Neural progenitor cell (in vitro differentiated cells): Measurements from ENCODE around the gene PIGW.

ENCODE experiments used
- EZH2 ChIP-seq: fragments of 200-600 bp; sonication (generic); IDR thresholded peaks from 2 replicates; pipeline ENCODE4 v1.6.1; 2017; ENCODE audit warnings: antibody characterized with exemption, mild to moderate bottlenecking, moderate library complexity
- EZH2phosphoT487 ChIP-seq: fragments of 200-600 bp; sonication (generic); IDR thresholded peaks from 2 replicates; pipeline ENCODE4 v1.6.1; 2017; ENCODE audit warnings: antibody characterized with exemption
- TF ChIP-seq, protein P1 (sequence below): fragments of 200-600 bp; sonication (generic); IDR thresholded peaks from 2 replicates; pipeline ENCODE4 v1.5.1; 2017; ENCODE audit warnings: antibody characterized with exemption, mild to moderate bottlenecking

DNA sequence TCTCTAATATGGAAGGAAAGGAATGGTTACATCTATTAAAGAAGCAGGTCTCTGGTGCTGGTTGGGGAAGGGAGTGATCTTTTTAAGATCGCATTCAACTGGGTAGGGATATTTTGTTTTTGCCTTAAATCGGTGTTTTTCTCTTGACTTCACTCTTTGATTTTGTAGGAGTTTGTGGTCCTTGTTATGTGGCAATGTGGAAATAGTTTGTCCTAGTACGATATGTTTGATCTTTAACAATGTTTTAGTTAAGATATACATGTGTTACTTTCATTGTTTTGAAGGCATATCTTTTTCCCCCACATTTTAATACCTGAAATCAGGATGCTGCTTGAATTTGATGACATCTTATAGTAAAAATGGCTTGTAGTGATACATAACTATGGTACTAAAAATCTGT lies 18.7 kb downstream of the PIGW start:
- TF ChIP-seq, protein P1, sequence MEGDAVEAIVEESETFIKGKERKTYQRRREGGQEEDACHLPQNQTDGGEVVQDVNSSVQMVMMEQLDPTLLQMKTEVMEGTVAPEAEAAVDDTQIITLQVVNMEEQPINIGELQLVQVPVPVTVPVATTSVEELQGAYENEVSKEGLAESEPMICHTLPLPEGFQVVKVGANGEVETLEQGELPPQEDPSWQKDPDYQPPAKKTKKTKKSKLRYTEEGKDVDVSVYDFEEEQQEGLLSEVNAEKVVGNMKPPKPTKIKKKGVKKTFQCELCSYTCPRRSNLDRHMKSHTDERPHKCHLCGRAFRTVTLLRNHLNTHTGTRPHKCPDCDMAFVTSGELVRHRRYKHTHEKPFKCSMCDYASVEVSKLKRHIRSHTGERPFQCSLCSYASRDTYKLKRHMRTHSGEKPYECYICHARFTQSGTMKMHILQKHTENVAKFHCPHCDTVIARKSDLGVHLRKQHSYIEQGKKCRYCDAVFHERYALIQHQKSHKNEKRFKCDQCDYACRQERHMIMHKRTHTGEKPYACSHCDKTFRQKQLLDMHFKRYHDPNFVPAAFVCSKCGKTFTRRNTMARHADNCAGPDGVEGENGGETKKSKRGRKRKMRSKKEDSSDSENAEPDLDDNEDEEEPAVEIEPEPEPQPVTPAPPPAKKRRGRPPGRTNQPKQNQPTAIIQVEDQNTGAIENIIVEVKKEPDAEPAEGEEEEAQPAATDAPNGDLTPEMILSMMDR = no peak
- no peak for TF ChIP-seq EZH2
- no peak for TF ChIP-seq EZH2phosphoT487
